PC-3 (cell line): ENCODE results near the gene BPGM. TPM values are rescaled to one million over a fixed set of nuclear protein-coding genes. Genes with fewer than 3 reads are reported as not detected.

Experiments used
- ATAC-seq: fragments of 200-7000 bp; cut with Tn5 transposase; 2 replicates; pipeline ENCODE4 v1.9.1; 2020; ENCODE audit warnings: mild to moderate bottlenecking, moderate library complexity
- BruUV-seq: library from RNA; stranded (reverse); fragments of 400-500 nt; replicated peaks from 2 replicates; lab custom pipeline; 2021; lab: Mats Ljungman, UMichigan
- CTCF ChIA-PET: fragments of 300-600 bp; sonication (Branson Sonifier 250); formaldehyde crosslinking; loops from one replicate; lab custom pipeline; 2022; ENCODE audit warnings: antibody characterized with exemption; lab: Charles Lee
- POLR2A ChIA-PET: fragments of 300-600 bp; sonication (Branson Sonifier 250); formaldehyde crosslinking; loops from one replicate; lab custom pipeline; 2022; ENCODE audit warnings: antibody characterized with exemption; ENCODE audit not compliant: unreplicated experiment; lab: Charles Lee
- DNase-seq: peaks from one replicate; pipeline ENCODE4 v3.0.0-alpha.2; 2015
- H2AFZ ChIP-seq: fragments of 300-600 bp; sonication (generic); 2 replicates; pipeline ENCODE4 v1.6.0; 2016; ENCODE audit warnings: antibody characterized with exemption, low read length
- H3F3A ChIP-seq: fragments of 300-600 bp; sonication (generic); one replicate; pipeline ENCODE4 v1.6.0; 2017; ENCODE audit warnings: antibody characterized with exemption, low read length, control low read depth, mild to moderate bottlenecking; ENCODE audit not compliant: unreplicated experiment
- H3K27ac ChIP-seq: fragments of 300-600 bp; sonication (generic); 2 replicates; pipeline ENCODE4 v1.5.1; 2016; ENCODE audit warnings: mild to moderate bottlenecking, low read length
- H3K27me3 ChIP-seq: fragments of 300-600 bp; sonication (generic); 2 replicates; pipeline ENCODE4 v1.6.1; 2016; ENCODE audit warnings: low read length, mixed read lengths
- H3K36me3 ChIP-seq: fragments of 300-600 bp; sonication (generic); 2 replicates; pipeline ENCODE4 v1.6.1; 2016; ENCODE audit warnings: low read depth, mixed run types, low read length, mixed read lengths
- H3K4me1 ChIP-seq: fragments of 300-600 bp; sonication (generic); 2 replicates; pipeline ENCODE4 v1.5.1; 2016; ENCODE audit warnings: low read length; ENCODE audit not compliant: insufficient read depth
- H3K4me2 ChIP-seq: fragments of 300-600 bp; sonication (generic); 2 replicates; pipeline ENCODE4 v1.6.0; 2016; ENCODE audit warnings: low read length
- H3K4me3 ChIP-seq: fragments of 300-600 bp; sonication (generic); 2 replicates; pipeline ENCODE4 v1.5.1; 2016; ENCODE audit warnings: mild to moderate bottlenecking, low read length, mixed read lengths
- H3K79me2 ChIP-seq: fragments of 300-600 bp; sonication (generic); 2 replicates; pipeline ENCODE4 v1.6.1; 2017; ENCODE audit warnings: low read length, mixed read lengths
- H3K9ac ChIP-seq: fragments of 300-600 bp; sonication (generic); 2 replicates; pipeline ENCODE4 v1.6.0; 2016; ENCODE audit warnings: mild to moderate bottlenecking, low read length
- H3K9me2 ChIP-seq: fragments of 300-600 bp; sonication (generic); replicated peaks from 2 replicates; pipeline ENCODE4 v1.6.1; 2016; ENCODE audit warnings: mixed run types, low read length, mixed read lengths
- H3K9me3 ChIP-seq: fragments of 300-600 bp; sonication (generic); 2 replicates; pipeline ENCODE4 v1.6.1; 2016; ENCODE audit warnings: low read length, mixed read lengths
- H4K20me1 ChIP-seq: fragments of 300-600 bp; sonication (generic); 2 replicates; pipeline ENCODE4 v1.6.1; 2016; ENCODE audit warnings: low read length, mixed read lengths
- EZH2 ChIP-seq: fragments of 300-600 bp; sonication (generic); IDR thresholded peaks from one replicate; pipeline ENCODE4 v1.6.1; 2017; ENCODE audit warnings: antibody characterized with exemption, mild to moderate bottlenecking, low read length; ENCODE audit not compliant: unreplicated experiment
- EZH2phosphoT487 ChIP-seq: fragments of 300-600 bp; sonication (generic); IDR thresholded peaks from 2 replicates; pipeline ENCODE4 v1.6.1; 2018; ENCODE audit warnings: mild to moderate bottlenecking, antibody characterized with exemption, low read length, borderline replicate concordance
- intact Hi-C: fragments of 100-400 bp; cut with micrococcal nuclease; formaldehyde crosslinking; loops from 2 replicates; pipeline ENCODE4 v1.9.0; 2023
- total RNA-seq: library from RNA; depleted of rRNA; stranded (reverse); fragments of >200 nt; gene quantifications from 2 replicates; pipeline ENCODE4 v1.2.3, GENCODE V29; 2014
- TF ChIP-seq, protein P1 (sequence below): fragments of 300-600 bp; sonication (generic); conservative IDR thresholded peaks from 2 replicates; pipeline ENCODE4 v1.5.1; 2017; ENCODE audit warnings: antibody characterized with exemption, low read depth, mild to moderate bottlenecking, low read length

The BPGM gene
- total RNA-seq, 1 experiment from 2014 or later: 14.6 TPM

- ChIA-PET CTCF (interaction anchor here (1.5 kb wide), 1 partner anchor 187 kb away, joined by 5 read pairs; no protein-coding TSS in a partner anchor), POLR2A (interaction anchor here (0.6 to 1.2 kb wide), 5 partner anchors 25 to 629 kb away, joined by 3 to 5 read pairs (median 4); no protein-coding TSS in a partner anchor)
- H3K9me3 ChIP-seq: no peaks in the 10 kb centered on the region
- no peaks in the 10 kb centered on the region for H3K36me3 ChIP-seq
- DNase-seq (peak; percentile 73), ATAC-seq (peak; percentile 68)
- no peak overlapping the region for H3K4me3 ChIP-seq
- no peaks in the 10 kb centered on the region for H3K9me2 ChIP-seq
- no peak overlapping the region for H2AFZ ChIP-seq
- H3K79me2 ChIP-seq: no peaks in the 10 kb centered on the region
- peak overlapping the region; percentile 68 for H3K4me2 ChIP-seq
- BruUV-seq: no TSS peak
- peaks cover 4% of the 10 kb centered on the region for H3F3A ChIP-seq
- H3K4me1 ChIP-seq: peaks cover 40% of the 10 kb centered on the region
- H4K20me1 ChIP-seq: no peaks in the 10 kb centered on the region
- H3K9ac ChIP-seq: peak overlapping the region; percentile 86
- intact Hi-C loops: no loop called here
- peak overlapping the region; percentile 98 for H3K27ac ChIP-seq
- TF ChIP-seq, protein P1, sequence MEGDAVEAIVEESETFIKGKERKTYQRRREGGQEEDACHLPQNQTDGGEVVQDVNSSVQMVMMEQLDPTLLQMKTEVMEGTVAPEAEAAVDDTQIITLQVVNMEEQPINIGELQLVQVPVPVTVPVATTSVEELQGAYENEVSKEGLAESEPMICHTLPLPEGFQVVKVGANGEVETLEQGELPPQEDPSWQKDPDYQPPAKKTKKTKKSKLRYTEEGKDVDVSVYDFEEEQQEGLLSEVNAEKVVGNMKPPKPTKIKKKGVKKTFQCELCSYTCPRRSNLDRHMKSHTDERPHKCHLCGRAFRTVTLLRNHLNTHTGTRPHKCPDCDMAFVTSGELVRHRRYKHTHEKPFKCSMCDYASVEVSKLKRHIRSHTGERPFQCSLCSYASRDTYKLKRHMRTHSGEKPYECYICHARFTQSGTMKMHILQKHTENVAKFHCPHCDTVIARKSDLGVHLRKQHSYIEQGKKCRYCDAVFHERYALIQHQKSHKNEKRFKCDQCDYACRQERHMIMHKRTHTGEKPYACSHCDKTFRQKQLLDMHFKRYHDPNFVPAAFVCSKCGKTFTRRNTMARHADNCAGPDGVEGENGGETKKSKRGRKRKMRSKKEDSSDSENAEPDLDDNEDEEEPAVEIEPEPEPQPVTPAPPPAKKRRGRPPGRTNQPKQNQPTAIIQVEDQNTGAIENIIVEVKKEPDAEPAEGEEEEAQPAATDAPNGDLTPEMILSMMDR: no peak
- TF ChIP-seq EZH2 (no peak), EZH2phosphoT487 (no peak)
- no peaks in the 10 kb centered on the region for H3K27me3 ChIP-seq
These were observed 27.7 kb upstream of the BPGM start for GRCh38 chr7:134618756-134619530.

GRCh38 chr7:134619627-134620331 is 26.9 kb upstream of the BPGM start:
- Histone ChIP-seq H3K4me1 (peaks cover 33% of the 10 kb centered on the region), H3K4me3 (no peak overlapping the region), H4K20me1 (no peaks in the 10 kb centered on the region), H3K36me3 (no peaks in the 10 kb centered on the region), H3K9me2 (no peaks in the 10 kb centered on the region), H3F3A (no peaks in the 10 kb centered on the region), H3K27ac (peak overlapping the region; percentile 98), H3K9me3 (no peaks in the 10 kb centered on the region), H3K79me2 (no peaks in the 10 kb centered on the region), H3K27me3 (no peaks in the 10 kb centered on the region), H3K4me2 (peak overlapping the region; percentile 68), H2AFZ (no peak overlapping the region), H3K9ac (peak overlapping the region; percentile 86)
- DNase-seq (peak; percentile 90), ATAC-seq (peak; percentile 76)
- no TSS peak for BruUV-seq
- ChIA-PET POLR2A (interaction anchor here (0.6 to 1.2 kb wide), 3 partner anchors 28 to 660 kb away, joined by 3 to 4 read pairs (median 4); no protein-coding TSS in a partner anchor), CTCF (interaction anchor here (0.6 to 1.5 kb wide), 2 partner anchors 187 to 300 kb away, joined by 3 to 5 read pairs; no protein-coding TSS in a partner anchor)
- TF ChIP-seq EZH2: no peak
- TF ChIP-seq, protein P1: no peak
- no peak for TF ChIP-seq EZH2phosphoT487
- intact Hi-C loops: no loop called here
